Measurements from ENCODE around the gene AKAP8. TPM values are rescaled to one million over a fixed set of nuclear protein-coding genes. Genes with fewer than 3 reads are reported as not detected.
"Not testable (repeated sequence)": the region's sequence is repeated elsewhere in the genome, so short reads cannot be mapped to it uniquely, and the experiment has no call there.

The AKAP8 gene
- total RNA-seq, 1 donor: 33.4 TPM

DNA sequence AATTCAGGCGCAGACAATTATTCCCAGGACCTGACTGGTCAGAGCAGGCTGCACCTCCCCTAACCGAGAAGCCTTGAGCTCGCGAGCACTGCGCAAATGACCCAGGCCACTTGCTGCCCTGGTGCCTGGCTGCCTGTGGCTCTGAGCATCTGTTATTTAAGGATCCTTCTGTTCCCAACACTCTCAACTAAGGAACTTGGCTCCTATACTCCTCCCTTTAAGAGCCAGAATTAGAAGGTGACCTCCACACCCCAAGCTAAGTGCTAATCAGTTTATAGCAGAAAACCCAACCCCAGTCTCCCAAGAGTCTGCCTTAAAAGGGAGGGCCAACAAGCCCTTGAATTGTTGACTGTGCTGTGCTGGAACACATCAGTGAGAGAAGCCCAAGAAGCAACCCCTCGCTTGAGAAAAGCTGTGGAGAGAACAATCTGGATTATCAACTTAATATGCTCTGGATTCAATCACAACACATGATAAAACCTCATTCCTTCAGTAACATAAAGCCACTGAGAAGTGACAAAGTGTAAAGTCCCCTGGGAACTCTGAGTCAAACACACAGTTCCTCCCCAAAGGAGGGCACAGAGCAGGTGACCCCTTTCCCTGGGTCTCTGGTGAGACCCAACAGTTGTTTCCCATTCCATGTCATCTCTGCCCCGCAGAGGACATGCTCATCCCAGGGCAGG, 24.7 kb upstream of the AKAP8 start:
- DNase-seq (ENCODE audit: low read depth in 2 of 3, low spot score in 2 of 3): no peak

DNA sequence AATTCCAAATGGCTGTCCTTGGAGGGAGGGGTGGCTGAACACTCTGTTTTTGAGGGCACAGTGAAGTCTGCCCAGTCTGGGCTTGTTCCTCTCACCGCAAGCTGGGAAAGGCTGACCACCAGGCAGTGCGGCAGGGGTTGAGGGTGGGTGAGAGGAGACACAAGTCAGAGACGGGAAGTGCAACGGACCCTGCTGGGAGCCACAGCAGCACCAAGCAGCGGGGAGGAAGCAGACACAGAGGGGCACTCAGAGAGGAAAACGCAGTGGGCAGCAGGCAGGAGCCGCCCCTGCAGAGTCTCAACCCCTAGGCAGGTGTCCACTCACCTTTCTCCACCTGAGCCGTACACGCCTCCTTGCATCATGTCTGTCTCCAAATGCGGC, 23.6 kb upstream of the AKAP8 start:
- DNase-seq (ENCODE audit: low read depth in 2 of 3, low spot score in 2 of 3): no peak

GRCh38 chr19:15402411-15403150, 23.0 kb upstream of the AKAP8 start:
- DNase-seq (ENCODE audit: low read depth in 2 of 3, low spot score in 2 of 3): no peak

- DNase-seq (ENCODE audit: low read depth in 2 of 3, low spot score in 2 of 3): no peak
Measured at GRCh38 chr19:15401397-15401710, 21.8 kb upstream of the AKAP8 start.

DNA sequence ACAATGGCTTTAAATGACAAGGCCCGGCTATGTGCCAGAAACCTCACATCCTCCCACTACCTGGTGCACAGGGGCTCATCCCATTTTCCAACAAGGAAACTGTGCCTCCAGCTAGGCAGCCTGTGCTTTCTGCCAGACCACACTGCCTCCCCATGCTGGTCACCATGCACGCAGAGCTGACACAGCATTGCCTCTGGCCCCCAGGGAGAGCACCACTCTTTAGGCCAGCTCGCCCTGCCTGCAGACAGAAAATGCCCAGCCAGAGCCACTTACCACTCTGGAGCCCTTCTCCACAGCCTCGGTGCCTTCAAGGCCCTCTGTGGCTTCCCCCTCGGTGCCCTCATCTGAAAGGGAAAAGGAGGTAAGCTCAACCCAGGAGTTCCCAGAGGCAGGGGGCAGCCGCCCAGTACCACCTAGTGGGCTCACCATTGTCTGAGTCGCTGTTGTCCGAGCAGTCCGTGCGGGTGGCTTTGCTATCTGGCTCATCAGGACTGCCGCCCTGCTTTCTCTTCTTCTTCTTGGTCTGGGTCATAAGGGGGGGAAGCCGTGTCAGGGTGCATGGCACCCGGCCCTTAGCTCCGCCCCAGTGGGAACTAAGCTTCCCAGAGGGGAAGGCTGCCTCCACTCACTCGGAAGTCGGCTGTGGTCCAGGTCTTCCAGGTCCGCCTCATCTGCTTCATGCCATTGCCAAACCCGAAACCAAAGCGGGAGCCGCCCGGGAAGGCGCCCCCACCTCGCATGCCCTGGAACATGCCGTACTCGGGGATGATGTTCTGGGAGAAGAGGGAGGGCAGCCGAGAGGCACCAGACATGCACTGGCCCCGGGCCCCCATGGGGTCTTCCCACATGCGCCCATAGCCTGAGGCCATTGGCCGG, 21.2 kb upstream of the AKAP8 start:
- DNase-seq (ENCODE audit: low read depth in 2 of 3, low spot score in 2 of 3): no peak

DNA sequence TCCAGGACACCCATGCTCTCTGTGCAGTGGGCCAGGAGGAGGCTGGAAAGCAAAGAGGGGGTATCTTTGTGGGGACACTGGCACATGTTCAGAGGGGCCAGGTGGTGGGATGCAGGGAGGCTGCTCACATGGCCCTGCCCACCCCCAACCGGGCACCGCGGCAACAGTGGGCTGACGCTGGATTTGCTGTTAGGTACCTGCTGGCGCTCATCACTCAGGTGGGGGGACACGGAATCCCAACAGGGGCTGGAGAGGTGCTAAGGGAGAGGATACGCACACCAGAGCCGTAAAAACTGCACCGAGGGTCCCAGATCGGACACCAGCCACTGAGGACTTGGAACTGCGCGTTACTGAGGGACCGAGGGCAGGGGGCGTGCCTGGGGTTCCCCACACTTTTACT, 20.0 kb upstream of the AKAP8 start:
- DNase-seq (ENCODE audit: low read depth in 2 of 3, low spot score in 2 of 3): no peak

- DNase-seq (ENCODE audit: low read depth in 2 of 3, low spot score in 2 of 3): no peak
Measured at GRCh38 chr19:15399234-15399515, 19.6 kb upstream of the AKAP8 start.

- no peak for DNase-seq (ENCODE audit: low read depth in 2 of 3, low spot score in 2 of 3)
Measured at GRCh38 chr19:15398501-15399233, 19.1 kb upstream of the AKAP8 start.

GRCh38 chr19:15397782-15398181, 18.2 kb upstream of the AKAP8 start:
- no peak for DNase-seq (ENCODE audit: low read depth in 2 of 3, low spot score in 2 of 3)

DNA sequence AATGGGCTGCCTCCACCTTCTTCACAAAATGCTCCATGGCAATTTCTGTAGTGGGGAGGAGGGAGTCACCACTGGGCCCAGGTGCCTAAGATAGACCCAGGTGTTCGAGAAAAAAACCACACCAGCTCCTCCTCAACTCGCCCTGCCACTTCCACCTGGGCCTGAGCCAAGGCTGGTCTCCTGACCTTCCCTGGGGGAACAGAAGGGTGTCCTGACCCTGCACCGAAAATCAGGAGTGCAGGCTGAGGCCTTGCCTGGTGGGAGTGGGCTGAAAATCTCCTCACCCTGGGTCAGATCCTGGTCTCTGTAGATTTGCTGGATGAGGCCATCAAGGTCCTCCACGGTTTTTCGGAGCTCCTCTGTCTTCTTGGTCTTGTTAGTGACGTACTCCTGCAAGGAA, 17.6 kb upstream of the AKAP8 start:
- DNase-seq (ENCODE audit: low read depth in 2 of 3, low spot score in 2 of 3): no peak

GRCh38 chr19:15396436-15396835, 16.8 kb upstream of the AKAP8 start:
- DNase-seq (ENCODE audit: low read depth in 2 of 3, low spot score in 2 of 3): no peak

GRCh38 chr19:15395251-15395650, 15.7 kb upstream of the AKAP8 start:
- DNase-seq (ENCODE audit: low read depth in 2 of 3, low spot score in 2 of 3): not testable (repeated sequence)

DNA sequence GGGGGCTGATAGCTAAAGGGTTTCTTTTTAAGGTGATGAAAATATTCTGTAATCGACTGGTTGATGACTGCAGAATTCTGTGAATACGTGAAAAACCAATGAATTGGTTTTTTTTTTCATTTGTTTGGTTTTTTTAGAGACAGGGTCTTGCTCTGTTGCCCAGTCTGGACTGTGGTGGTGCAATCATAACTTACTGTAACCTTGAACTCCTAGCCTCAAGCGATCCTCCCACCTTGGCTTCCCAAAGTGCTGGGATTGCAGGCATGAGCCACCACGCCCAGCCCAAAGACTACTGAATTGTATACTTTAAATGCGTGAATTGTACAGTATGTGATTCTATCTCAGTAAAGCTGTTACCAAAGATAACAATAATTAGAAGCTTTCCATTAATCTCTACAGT, 14.8 kb upstream of the AKAP8 start:
- DNase-seq (ENCODE audit: low read depth in 2 of 3, low spot score in 2 of 3): no peak

GRCh38 chr19:15393963-15394362, 14.4 kb upstream of the AKAP8 start:
- DNase-seq (ENCODE audit: low read depth in 2 of 3, low spot score in 2 of 3): no peak

GRCh38 chr19:15390814-15391213, 11.2 kb upstream of the AKAP8 start:
- DNase-seq (ENCODE audit: low read depth in 2 of 3, low spot score in 2 of 3): no peak

GRCh38 chr19:15381864-15382263, 2.3 kb upstream of the AKAP8 start:
- no peak for DNase-seq (ENCODE audit: low read depth in 2 of 3, low spot score in 2 of 3)

DNA sequence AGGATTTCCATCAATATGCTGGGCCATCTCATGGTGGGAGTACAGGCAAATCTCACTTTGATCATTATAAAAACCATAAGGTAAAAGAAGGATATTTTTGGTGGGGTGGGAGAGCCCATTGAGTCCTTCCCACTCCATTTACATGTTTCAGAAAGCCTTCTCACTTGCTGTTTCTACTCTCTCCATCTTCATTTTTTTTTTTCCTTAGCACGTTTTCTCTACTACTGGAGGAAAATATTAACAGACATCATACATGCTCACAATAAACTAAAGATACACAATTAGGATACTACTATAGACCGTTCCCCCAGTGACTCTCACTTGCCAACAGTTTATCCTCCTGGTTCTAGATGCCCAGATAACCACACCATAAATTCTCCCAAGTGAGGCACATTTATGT, 1.8 kb upstream of the AKAP8 start:
- DNase-seq (ENCODE audit: low read depth in 2 of 3, low spot score in 2 of 3): no peak

- no peak for DNase-seq (ENCODE audit: low read depth in 2 of 3, low spot score in 2 of 3)
Measured at GRCh38 chr19:15379999-15380647, 536 bp upstream of the AKAP8 start.

- peak in 2 of 3 donors; percentile 35 to 48 for DNase-seq (ENCODE audit: low read depth in 2 of 3, low spot score in 2 of 3)
Measured at GRCh38 chr19:15378534-15379082, 979 bp downstream of the AKAP8 start.

DNA sequence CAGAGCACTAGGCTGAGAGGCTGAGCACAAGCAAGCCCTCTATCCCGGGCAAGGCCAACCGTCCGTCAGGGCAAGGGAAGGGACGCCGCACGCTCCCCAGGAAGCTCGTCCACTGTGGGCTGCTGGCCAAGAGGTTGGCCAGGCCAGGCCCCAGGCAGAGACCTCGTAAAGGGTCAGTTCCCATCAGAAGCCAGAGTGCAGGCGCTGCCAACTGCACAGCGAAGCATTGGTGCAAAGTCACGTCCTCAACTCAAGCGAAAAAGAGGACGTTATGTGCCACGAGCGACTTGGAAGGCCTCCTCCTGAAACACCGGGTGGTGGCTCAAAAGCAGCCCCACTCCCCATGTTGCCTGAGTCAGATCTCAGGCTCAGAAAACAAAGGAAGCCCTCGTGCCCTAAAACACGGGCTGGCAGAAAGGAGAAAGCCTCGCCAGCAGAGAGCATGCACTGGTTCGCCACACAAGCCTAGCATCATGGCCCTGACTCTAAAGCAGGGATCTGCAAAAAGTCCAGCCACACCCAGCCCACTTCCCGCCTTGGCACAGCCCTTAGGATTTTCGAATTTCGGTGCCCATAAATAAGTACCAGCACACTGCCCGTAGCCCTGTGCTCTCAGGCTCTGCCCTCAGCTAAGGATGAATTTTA, 4.7 kb downstream of the AKAP8 start:
- DNase-seq (ENCODE audit: low read depth in 2 of 3, low spot score in 2 of 3): no peak
